Colonic mucosa (tissue), 4 donors: ENCODE results near the gene MLLT10. TPM values are rescaled to one million over a fixed set of nuclear protein-coding genes. Genes with fewer than 3 reads are reported as not detected.
A peak's percentile ranks its signal among the peaks of the same experiment; 100 is the strongest.

Experiments
- DNase-seq: peaks from one replicate; pipeline ENCODE4 v3.0.0-alpha.2; 2020
- H3K27ac ChIP-seq: fragments of 200-600 bp; one replicate; pipeline ENCODE4 v1.8.0; 2021
- H3K27me3 ChIP-seq: fragments of 200-600 bp; one replicate; pipeline ENCODE4 v1.8.0; 2021
- H3K36me3 ChIP-seq: fragments of 200-600 bp; one replicate; pipeline ENCODE4 v1.8.0; 2021
- H3K4me1 ChIP-seq: fragments of 200-600 bp; one replicate; pipeline ENCODE4 v1.8.0; 2021; ENCODE audit warnings: mild to moderate bottlenecking
- H3K4me3 ChIP-seq: fragments of 200-600 bp; one replicate; pipeline ENCODE4 v1.8.0; 2021
- H3K9ac ChIP-seq, 2 donors: one replicate each; pipeline ENCODE4 v1.7.0; 2013; ENCODE audit warnings: control low read depth in 2 of 2, low read depth in 2 of 2, low read length in 2 of 2
- H3K9me3 ChIP-seq: fragments of 200-600 bp; one replicate; pipeline ENCODE4 v1.8.0; 2021
- CTCF ChIP-seq: fragments of 200-600 bp; IDR thresholded peaks from one replicate; pipeline ENCODE4 v1.8.0; 2022; ENCODE audit warnings: antibody characterized with exemption, mild to moderate bottlenecking
- intact Hi-C: fragments of 100-400 bp; cut with DNase I; formaldehyde crosslinking; loops from one replicate; pipeline ENCODE4 v1.14.1; 2022
- total RNA-seq, 2 donors: library from RNA; stranded (reverse); fragmentation: NEBNext Ultra II Directional in 1 of 2; extraction: Animal tissue kit (Norgen Biotek cat#: 25700) in 1 of 2; gene quantifications; one replicate each; pipeline ENCODE4 v1.2.1, GENCODE V29; 2021
- donor health status: healthy.
- donor health status: DM: no; HTN: no; CAD: no.
- donor health status: DM: no; HTN: no; CAD: no.

MLLT10 gene
- total RNA-seq, 2 donors from 2014 or later: 17.8 to 25.1 TPM

GRCh38 chr10:21507150-21507549, 26.9 kb upstream of the MLLT10 start:
- TF ChIP-seq CTCF: no peak
- H3K4me3 ChIP-seq: no peak overlapping the region
- DNase-seq: no peak
- no peak overlapping the region for H3K27ac ChIP-seq
- intact Hi-C loops: no loop called here
- H3K27me3 ChIP-seq: peaks cover 7% of the 10 kb centered on the region
- no peaks in the 10 kb centered on the region for H3K36me3 ChIP-seq
- H3K9me3 ChIP-seq: no peaks in the 10 kb centered on the region
- H3K9ac ChIP-seq: no peak overlapping the region
- H3K4me1 ChIP-seq: no peaks in the 10 kb centered on the region

- Histone ChIP-seq H3K27me3 (peaks cover 14% of the 10 kb centered on the region), H3K9me3 (no peaks in the 10 kb centered on the region), H3K36me3 (no peaks in the 10 kb centered on the region), H3K9ac (no peak overlapping the region), H3K4me3 (no peak overlapping the region), H3K27ac (no peak overlapping the region), H3K4me1 (no peaks in the 10 kb centered on the region)
- DNase-seq: no peak
- intact Hi-C loops: no loop called here
- no peak for TF ChIP-seq CTCF
Observed at GRCh38 chr10:21508706-21509331, 25.2 kb upstream of the MLLT10 start.

DNA sequence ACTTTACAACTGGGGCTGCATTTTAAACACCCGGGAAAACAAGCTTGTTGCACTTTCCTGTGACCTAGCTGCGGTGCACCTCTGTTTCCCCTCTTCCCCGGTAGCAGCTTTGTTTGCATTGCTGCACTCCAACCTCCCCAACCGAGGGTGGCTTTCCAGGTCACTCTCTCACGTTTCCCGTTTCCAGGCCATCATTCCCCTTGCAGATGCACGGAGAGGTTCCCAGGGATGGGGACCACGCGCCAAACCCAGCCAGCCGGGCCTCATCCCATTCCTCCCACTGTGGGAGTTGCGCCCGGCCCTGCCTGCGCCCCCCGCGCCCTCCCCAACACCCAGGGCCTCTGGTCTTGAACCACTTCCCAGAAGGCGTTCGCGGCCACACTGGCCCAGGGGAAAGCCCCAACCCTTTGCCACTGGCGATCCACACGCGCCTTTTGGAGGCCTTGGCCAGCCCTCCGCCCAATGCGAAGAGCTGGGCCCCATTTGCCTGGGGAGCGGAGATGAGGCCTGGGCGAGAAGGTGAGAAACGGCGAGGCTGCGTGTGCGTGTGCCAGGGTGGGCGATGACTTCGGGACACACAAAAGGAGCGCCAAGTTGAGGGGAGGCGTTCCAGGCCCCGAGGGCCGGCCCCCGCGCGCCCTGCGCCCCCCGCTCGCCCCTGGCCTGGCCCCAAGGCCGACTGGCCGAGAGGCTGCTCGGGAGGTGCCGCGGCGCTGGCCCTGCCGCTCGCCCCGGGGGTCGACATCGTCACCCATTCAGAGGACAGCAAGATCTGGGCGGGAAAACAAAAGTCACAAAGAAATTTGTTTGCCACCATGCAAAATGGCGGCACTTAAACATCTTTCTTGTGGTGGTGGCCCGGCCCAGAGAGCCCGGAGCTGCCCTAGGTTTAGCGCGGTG, 24.4 kb upstream of the MLLT10 start:
- no peaks in the 10 kb centered on the region for H3K4me1 ChIP-seq
- no peak for DNase-seq
- no peaks in the 10 kb centered on the region for H3K9me3 ChIP-seq
- no peak for TF ChIP-seq CTCF
- no peak overlapping the region for H3K9ac ChIP-seq
- no peaks in the 10 kb centered on the region for H3K36me3 ChIP-seq
- peaks cover 22% of the 10 kb centered on the region for H3K27me3 ChIP-seq
- H3K27ac ChIP-seq: no peak overlapping the region
- intact Hi-C loops: no loop called here
- peak overlapping the region; percentile 24 for H3K4me3 ChIP-seq

GRCh38 chr10:21510241-21511094, 23.6 kb upstream of the MLLT10 start:
- Histone ChIP-seq H3K9ac (no peak overlapping the region), H3K36me3 (no peaks in the 10 kb centered on the region), H3K27me3 (peaks cover 31% of the 10 kb centered on the region), H3K4me1 (no peaks in the 10 kb centered on the region), H3K4me3 (peak overlapping the region; percentile 24), H3K27ac (no peak overlapping the region), H3K9me3 (no peaks in the 10 kb centered on the region)
- TF ChIP-seq CTCF: no peak
- DNase-seq: no peak
- intact Hi-C loops: no loop called here

DNA sequence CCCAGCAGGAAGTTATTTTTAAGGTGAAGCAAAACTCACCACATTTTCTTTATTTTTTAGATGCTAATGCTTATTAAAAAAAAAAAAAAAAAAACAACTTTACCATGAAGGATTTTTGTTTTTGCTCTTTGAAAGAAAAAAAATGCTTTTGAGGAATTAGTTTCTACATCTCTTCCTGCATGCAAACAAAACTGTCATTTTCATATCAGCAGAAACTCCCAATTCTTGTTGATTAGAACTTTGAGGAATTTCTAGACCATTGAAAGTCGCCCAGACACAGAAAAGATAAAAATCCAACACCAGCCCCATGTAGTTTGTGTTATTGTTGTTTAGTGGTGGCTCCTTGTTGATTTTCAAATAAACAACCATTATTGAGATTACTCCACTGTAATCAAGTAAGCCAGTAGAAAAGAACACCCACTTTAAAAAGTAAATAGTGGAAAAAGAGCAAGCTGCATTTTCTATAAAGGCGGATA, 22.9 kb upstream of the MLLT10 start:
- Histone ChIP-seq H3K36me3 (no peaks in the 10 kb centered on the region), H3K4me1 (no peaks in the 10 kb centered on the region), H3K4me3 (no peak overlapping the region), H3K9ac (no peak overlapping the region), H3K9me3 (no peaks in the 10 kb centered on the region), H3K27ac (no peak overlapping the region), H3K27me3 (peaks cover 37% of the 10 kb centered on the region)
- intact Hi-C loops: no loop called here
- TF ChIP-seq CTCF: no peak
- no peak for DNase-seq
